HuH-7 (cell line): ENCODE measurements around the gene DCAF7.

Experiments
- DNase-seq: peaks from one replicate; pipeline ENCODE4 v3.0.0; 2011; ENCODE audit warnings: low spot score

The DCAF7 gene

GRCh38 chr17:63629627-63630026 is 79.3 kb downstream of the DCAF7 start:
- DNase-seq = no peak

DNA sequence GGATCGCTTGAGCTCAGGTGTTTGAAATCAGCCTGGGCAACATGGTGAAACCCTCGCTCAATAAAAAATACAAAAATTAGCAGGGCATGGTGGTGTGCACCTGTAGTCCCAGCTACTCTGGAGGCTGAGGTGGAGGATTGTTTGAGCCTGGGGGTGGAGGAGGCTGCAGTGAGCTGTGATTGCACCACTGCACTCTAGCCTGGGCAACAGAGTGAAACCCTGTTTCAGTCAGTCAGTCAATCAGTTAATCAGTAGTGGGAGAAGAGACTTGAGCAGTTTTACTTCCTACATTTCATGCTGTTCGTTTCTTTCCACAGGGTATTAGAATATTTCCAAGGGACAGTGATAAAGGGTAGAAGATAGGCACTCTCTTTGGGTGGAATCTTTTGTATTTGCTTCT is 80.8 kb downstream of the DCAF7 start:
- DNase-seq = no peak

DNA sequence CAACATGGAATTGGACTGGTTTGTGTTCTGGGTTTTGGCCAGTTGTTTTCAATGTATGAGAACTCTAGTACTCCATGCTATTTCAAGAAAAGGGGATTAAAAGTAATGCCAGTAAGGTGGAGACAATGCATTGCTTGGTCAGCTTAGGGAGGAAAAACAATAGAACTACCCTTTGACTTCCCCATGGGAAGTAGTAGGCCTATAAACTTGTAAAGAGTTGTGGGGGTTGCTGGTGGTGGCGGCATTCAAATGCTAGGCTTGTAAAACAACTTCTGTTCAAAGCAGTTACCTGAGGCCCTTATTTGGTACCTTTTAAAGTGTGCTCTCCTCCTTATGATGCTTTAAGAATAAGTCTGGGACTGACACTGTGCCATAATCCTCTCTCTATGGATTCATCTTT is 81.3 kb downstream of the DCAF7 start:
- DNase-seq = no peak

GRCh38 chr17:63633742-63634141 is 83.5 kb downstream of the DCAF7 start:
- DNase-seq = no peak

DNA sequence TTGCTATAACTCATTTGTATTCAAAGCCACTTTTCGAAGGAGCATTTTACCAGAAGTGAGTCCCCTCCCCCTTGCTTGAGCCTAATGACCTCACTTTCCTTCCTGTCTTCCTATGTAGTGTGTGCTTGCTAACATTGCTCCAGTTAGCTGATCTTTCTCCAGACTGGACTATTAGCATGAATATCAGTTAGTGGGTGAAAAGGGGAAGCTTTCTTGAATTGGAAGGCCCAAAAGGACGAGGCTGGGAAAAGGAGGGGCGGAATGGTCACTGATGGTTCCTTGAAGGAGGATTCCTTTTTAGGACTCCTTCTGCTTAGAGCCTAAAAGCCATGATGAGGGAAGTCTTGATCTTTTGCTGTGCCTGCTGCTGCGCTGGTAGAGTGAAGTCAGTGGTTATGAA is 83.9 kb downstream of the DCAF7 start:
- DNase-seq = no peak

- no peak for DNase-seq
Observed at GRCh38 chr17:63634816-63635215, 84.5 kb downstream of the DCAF7 start.

GRCh38 chr17:63635290-63635689 is 85.0 kb downstream of the DCAF7 start:
- DNase-seq = no peak

- DNase-seq = no peak
Observed at GRCh38 chr17:63635787-63636186, 85.5 kb downstream of the DCAF7 start.

DNA sequence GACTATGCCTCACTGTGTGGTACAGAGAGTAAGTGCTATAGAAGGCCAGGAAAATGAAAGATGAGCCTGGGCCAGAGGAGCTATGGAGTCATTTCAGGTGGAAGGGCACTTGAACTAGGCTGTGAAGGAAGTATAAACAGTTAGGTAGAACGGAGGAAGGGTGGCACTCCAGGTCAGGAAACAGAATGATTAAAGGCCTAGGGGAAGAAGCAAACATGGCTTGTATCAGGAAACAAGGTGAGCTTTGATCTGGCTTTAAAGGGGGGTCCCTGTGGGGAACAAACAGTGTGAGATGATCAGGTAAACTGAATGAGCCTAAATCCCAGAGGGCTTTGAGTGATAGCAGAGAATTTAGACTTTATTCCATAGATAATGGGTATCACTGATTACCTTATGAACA is 88.8 kb downstream of the DCAF7 start:
- DNase-seq = no peak

GRCh38 chr17:63640038-63640437 is 89.8 kb downstream of the DCAF7 start:
- no peak for DNase-seq

- no peak for DNase-seq
Observed at GRCh38 chr17:63641692-63642448, 91.6 kb downstream of the DCAF7 start.
